Vagina (tissue), 2 donors: ENCODE measurements around the gene SIAE.

Source experiments
- POLR2AphosphoS5 ChIP-seq, 2 donors: sonication (generic); formaldehyde crosslinking; IDR thresholded peaks; one replicate each; pipeline ENCODE4 v1.9.0; 2017; ENCODE audit warnings: antibody characterized with exemption in 2 of 2, mild to moderate bottlenecking in 2 of 2, low read depth in 1 of 2; ENCODE audit not compliant: insufficient read depth in 1 of 2
- TF ChIP-seq, protein P1 (sequence below), 3 experiments: fragments of 450-650 bp in 2 of 3; fragments of 200-600 bp in 1 of 3; sonication (generic) in 1 of 3; IDR thresholded peaks; one replicate each; pipeline ENCODE4 v1.5.1; 2017 to 2019; ENCODE audit warnings: antibody characterized with exemption in 3 of 3, mild to moderate bottlenecking in 2 of 3, moderate library complexity in 2 of 3

DNA sequence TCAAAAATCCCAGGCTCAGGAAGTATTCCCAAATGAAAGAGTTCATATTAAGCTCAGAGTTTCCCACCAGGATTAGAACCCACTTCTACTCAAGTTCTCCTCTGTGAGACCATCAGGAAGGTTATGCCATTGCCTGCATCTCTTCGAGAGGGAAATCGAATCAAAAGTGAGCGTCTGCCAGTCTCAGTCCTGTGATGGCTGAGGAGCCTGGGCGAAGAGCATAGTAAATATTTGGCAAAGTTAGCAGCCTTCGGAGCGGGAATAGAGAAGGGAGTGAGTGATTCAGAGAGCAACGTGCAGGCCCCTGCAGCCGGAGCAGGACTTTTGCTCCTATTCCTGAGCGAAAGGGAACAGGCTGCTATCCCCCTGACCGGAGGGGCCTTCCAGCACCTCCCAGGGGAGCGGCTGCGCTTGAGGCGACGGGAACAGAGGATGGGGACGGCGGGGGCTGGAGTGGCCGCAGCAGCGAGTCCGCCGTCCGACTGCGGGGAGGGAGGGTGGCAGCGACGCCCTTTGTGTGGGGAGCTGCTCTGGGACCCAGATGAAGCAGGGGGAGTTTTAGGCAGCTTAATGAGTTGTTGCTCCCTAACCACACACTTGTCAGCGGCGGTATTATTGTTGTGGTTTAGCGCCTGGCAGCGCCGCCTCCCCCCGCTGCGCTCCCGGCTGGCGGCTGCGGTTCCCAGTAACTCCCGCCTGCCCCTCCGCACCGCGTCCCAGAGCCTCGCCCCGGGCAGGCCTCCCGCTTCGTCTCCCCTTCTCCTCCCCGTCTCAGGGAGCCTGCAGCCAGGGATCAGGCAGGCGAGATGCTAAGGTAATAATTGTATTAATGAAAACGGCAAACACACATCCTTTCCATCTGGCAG, 44.5 kb upstream of the SIAE start:
- no peak for TF ChIP-seq POLR2AphosphoS5 (IDR thresholded peaks at IDR 0.05; ENCODE audit: insufficient read depth in 1 of 2, low read depth in 1 of 2)
- TF ChIP-seq, protein P1, sequence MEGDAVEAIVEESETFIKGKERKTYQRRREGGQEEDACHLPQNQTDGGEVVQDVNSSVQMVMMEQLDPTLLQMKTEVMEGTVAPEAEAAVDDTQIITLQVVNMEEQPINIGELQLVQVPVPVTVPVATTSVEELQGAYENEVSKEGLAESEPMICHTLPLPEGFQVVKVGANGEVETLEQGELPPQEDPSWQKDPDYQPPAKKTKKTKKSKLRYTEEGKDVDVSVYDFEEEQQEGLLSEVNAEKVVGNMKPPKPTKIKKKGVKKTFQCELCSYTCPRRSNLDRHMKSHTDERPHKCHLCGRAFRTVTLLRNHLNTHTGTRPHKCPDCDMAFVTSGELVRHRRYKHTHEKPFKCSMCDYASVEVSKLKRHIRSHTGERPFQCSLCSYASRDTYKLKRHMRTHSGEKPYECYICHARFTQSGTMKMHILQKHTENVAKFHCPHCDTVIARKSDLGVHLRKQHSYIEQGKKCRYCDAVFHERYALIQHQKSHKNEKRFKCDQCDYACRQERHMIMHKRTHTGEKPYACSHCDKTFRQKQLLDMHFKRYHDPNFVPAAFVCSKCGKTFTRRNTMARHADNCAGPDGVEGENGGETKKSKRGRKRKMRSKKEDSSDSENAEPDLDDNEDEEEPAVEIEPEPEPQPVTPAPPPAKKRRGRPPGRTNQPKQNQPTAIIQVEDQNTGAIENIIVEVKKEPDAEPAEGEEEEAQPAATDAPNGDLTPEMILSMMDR (IDR thresholded peaks at IDR 0.05) = no peak
